Measurements from ENCODE around the gene CTRB2.

GRCh38 chr16:75160386-75160785, 46.6 kb downstream of the CTRB2 start:
- TF ChIP-seq POLR2A (IDR thresholded peaks at IDR 0.05; ENCODE audit: low read depth, low read length) (no peak), POLR2AphosphoS5 (IDR thresholded peaks at IDR 0.05; ENCODE audit: low read depth, low read length) (no peak), TAF1 (IDR thresholded peaks at IDR 0.05; ENCODE audit: borderline replicate concordance, low read depth, low read length) (no peak)
